H1 (cell line): ENCODE data around the gene SLC4A8. TPM values are rescaled to one million over a fixed set of nuclear protein-coding genes. Genes with fewer than 3 reads are reported as not detected.

Source experiments
- MAFK ChIP-seq: IDR thresholded peaks from 2 replicates; pipeline ENCODE4 v1.6.1; 2012; ENCODE audit warnings: low read depth, mild to moderate bottlenecking, improper control_type of control experiment, low read length
- RNF2 ChIP-seq: fragments of 200-900, 300-1000 bp; sonication (generic); IDR thresholded peaks from 2 replicates; pipeline ENCODE4 v1.7.1; 2016; ENCODE audit warnings: borderline replicate concordance, low read depth, mild to moderate bottlenecking, antibody characterized with exemption, low read length; ENCODE audit not compliant: poor library complexity, severe bottlenecking; ENCODE audit errors: missing control alignments
- polyA plus RNA-seq, 7 experiments: library from polyadenylated mRNA; depleted of rRNA in 3 of 7; stranded (reverse) in 5 of 7; unstranded in 2 of 7; fragments of >200 nt in 5 of 7; fragments of 200-250 nt in 2 of 7; gene quantifications; 1 replicate in 5 of 7; 2 replicates in 1 of 7; 4 replicates in 1 of 7; pipeline versions ENCODE4 v1.2.1 to v1.2.3, GENCODE V29; 2011 to 2013; ENCODE audit warnings: missing spikeins in 2 of 7, mixed read lengths in 2 of 7
- total RNA-seq: library from RNA; stranded (reverse); fragmentation: NEBNext Ultra II Directional; extraction: Animal tissue kit (Norgen Biotek cat#: 25700); gene quantifications from 2 replicates; pipeline ENCODE4 v1.2.1, GENCODE V29; 2021

SLC4A8 gene
- total and polyA plus RNA-seq, 2 of the 8 experiments (the other 6 are each of a cell fraction or from before 2014, with no cell fraction given) = 11.2 to 13.4 TPM

DNA sequence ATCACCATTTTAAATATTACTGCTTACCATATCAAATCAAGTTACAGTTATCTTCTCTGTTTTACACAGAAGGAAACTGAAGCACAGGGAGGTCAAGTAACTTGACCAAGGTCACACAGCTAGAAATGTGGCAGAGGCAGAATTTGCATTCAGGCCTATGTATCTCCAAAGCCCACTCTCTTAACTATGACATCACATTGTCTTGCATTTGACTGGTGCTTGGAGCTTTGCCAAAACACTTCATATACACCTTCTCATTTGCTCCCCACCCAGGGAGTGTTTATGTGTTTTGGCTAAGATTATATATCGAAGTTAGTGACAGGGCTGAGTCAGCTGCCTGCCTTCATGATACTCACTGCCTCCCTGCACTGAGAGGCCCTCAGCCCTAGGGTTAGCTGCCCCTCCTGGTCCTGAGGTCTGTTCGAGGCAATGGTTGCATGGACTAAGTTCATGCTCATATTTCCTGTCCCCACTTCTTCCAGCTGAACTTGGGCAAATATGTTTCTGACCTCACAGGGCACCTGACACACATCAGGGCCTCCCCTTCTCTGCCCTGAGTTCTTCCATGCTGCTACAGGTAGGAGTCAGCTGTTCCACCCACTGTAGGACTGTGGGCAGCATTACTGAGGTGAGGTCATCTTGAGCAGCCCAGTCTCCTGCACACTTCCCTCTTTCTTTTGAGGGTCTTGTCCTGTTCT, 35.2 kb upstream of the SLC4A8 start (continued):
- TF ChIP-seq RNF2 = no peak
- TF ChIP-seq MAFK = no peak
